Mesangial cell (primary cell): Measurements from ENCODE around the gene LRRC19. TPM values are rescaled to one million over a fixed set of nuclear protein-coding genes. Genes with fewer than 3 reads are reported as not detected.

Experiments
- total RNA-seq: library from RNA; depleted of rRNA; stranded (reverse); fragments of >200 nt; gene quantifications from 2 replicates; pipeline ENCODE4 v1.2.3, GENCODE V29; 2015

LRRC19 gene, protein sequence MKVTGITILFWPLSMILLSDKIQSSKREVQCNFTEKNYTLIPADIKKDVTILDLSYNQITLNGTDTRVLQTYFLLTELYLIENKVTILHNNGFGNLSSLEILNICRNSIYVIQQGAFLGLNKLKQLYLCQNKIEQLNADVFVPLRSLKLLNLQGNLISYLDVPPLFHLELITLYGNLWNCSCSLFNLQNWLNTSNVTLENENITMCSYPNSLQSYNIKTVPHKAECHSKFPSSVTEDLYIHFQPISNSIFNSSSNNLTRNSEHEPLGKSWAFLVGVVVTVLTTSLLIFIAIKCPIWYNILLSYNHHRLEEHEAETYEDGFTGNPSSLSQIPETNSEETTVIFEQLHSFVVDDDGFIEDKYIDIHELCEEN
- total RNA-seq: under 0.01 TPM in 1 of 2 replicates, not detected in the other

DNA sequence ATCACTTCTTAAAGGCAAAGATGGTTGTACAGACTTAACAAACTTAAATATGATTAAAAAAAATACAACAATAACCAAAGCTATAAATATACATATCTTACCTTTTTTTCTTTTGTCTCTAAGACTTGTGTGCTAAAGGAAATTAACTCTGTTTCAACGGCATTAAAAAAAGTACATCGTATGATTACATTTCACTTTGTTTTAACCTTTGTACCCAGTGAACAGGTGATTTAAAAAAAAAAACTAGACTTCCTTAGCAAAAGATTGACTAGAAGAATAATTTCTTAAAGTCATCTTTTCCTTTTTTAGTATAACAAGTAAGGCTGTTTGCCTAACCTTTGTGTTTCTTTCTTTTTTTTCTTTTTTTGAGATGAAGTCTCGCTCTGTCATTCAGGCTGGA lies at the start of gene LRRC19:
LRRC19 (minus strand) TSS at position 182 of the 400 bp plus-strand sequence. CDS start 5,978 bp downstream, outside the sequence.

DNA sequence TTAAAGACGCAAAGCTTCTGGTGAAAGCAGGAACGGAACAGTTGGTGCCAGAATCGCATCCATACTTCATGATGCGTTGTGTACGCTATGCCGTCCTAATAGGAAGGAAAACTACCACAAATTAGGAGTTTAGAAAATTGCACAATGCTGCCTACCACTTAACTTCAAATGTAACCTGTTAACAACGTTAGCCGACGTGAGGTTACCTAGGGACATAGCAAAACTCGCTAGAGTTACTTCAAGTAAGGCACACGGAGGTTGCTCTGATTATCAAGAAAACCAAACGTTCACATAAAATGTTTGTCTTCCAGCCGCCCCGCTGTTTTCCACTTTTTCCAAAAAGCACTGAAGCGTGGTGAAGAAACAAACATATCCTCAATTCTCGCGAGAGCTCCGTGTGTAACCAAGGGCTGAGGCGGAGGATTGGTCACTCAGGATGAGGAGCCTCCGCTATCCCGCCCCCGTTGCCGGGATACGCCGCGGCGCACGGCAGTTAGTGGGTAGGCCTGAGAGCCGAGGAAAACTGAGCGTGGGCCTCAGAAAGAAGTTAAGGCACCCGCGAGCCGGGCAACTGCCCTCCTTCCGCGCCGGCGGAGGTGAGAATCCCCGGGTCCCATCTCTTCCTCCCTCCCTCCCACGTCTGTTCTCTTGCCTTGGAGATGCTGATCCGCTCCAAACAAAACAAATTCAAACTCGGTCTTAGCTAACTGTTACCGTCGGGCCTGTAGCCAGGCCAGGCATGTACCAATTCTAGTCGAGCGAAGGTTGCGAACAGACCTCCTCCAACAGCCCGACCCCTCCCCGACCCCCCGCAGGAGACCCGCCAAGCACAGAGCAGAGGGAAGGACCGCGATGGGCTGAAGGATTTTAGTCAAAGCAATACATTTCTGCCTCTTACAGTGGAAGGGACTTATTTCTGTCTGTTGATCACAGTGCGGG lies 49.3 kb downstream of the LRRC19 start, which contains the start of gene IFT74:
IFT74 (plus strand) TSS at position 492 of the 939 bp plus-strand sequence. CDS start 5,556 bp downstream, outside the sequence.

DNA sequence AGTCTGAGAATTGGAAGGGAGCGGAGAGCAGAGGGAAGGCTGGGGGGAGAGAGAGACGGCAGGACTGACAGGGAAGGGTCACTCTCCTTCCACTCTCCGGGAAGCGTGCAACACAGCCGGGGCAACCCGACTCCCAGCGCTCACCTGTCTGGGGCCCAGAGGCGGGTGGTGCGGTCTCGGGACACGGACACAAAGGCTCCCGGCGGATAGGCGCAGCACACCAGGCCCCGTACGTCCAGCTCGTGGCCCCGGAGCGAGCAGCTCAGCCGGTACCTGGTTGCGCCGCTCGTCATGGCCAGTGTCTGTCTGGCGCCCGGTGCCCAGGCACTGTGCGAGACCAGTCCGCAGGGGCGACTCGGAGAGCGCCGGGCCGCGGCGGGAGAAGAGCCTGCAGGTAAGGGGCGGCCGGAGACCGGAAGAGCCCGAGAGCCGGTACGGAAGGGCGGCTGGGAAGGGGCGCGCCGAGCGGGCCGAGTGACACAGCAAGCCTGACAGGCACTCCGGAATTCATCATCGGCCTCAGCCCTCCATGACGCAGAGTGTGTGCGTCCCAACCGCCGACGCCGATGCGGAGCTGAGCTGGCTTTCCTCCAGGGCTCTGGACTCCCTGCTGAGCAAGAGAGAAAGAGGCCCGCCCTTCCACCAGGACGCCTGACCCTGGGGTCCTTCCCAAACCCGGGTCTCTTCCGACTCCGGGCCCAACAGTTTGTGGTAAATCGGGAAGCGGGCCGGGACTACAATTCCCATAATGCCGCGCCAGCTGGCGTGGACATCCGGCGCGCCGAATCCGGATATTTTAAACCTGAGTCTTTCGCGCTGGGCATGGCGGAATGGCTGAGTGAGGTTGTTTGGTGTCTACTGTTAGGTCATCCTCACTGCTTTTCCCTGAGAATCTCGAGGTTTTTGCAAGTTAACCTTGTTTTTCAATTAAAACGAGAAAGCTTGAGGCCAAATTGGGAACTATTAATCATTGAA lies 58.4 kb downstream of the LRRC19 start, which contains the start of gene PLAA:
PLAA (minus strand) TSS at position 490 of the 975 bp plus-strand sequence; CDS start at position 293, 197 bp downstream.

Other genes with a start within 250 kb of the LRRC19 start
- 9.8 and 13.0 TPM in 2 replicates for gene CAAP1, start 112.9 kb downstream of the LRRC19 start, total RNA-seq
- 31.4 and 39.1 TPM in 2 replicates for gene PLAA, start 58.4 kb downstream of the LRRC19 start, total RNA-seq
- 4.9 and 6.5 TPM in 2 replicates for gene IFT74, start 49.3 kb downstream of the LRRC19 start, total RNA-seq
- 0.98 and 3.4 TPM in 2 replicates for gene TEK, start 103.6 kb upstream of the LRRC19 start, total RNA-seq